HG03066 (cell line): Measurements from ENCODE around the gene HIP1R.
"Not testable (repeated sequence)": the region's sequence is repeated elsewhere in the genome, so short reads cannot be mapped to it uniquely, and the experiment has no call there.

ENCODE experiments used
- ATAC-seq: cut with Tn5 transposase; IDR thresholded peaks from one replicate; pipeline ENCODE4 v1.9.1; 2021; ENCODE audit warnings: low read depth; ENCODE audit not compliant: unreplicated experiment

The HIP1R gene

GRCh38 chr12:122834921-122835749 lies at the start of gene HIP1R:
TSS of gene HIP1R (plus strand) at chr12:122835457. CDS start at chr12:122835551, 94 bp downstream.
- ATAC-seq, result no peak

GRCh38 chr12:122785503-122785902 lies 49.8 kb upstream of the HIP1R start:
- no peak for ATAC-seq

GRCh38 chr12:122788387-122788786 lies 46.9 kb upstream of the HIP1R start:
- ATAC-seq, result no peak

GRCh38 chr12:122789637-122790036 lies 45.6 kb upstream of the HIP1R start:
- no peak for ATAC-seq

- no peak for ATAC-seq
Observed at GRCh38 chr12:122790393-122791075, 44.7 kb upstream of the HIP1R start.

- ATAC-seq, result no peak
Observed at GRCh38 chr12:122793685-122794106, 41.6 kb upstream of the HIP1R start.

GRCh38 chr12:122795807-122796206 lies 39.5 kb upstream of the HIP1R start:
- ATAC-seq, result no peak

- no peak for ATAC-seq
Observed at GRCh38 chr12:122799641-122800243, 35.5 kb upstream of the HIP1R start.

- ATAC-seq, result no peak
Observed at GRCh38 chr12:122803937-122804336, 31.3 kb upstream of the HIP1R start.

- not testable (repeated sequence) for ATAC-seq
Observed at GRCh38 chr12:122804957-122805356, 30.3 kb upstream of the HIP1R start.

- ATAC-seq, result no peak
Observed at GRCh38 chr12:122807651-122808050, 27.6 kb upstream of the HIP1R start.

GRCh38 chr12:122811777-122812176 lies 23.5 kb upstream of the HIP1R start:
- ATAC-seq, result no peak

- peak; percentile 64 for ATAC-seq
Observed at GRCh38 chr12:122813310-122813713, 21.9 kb upstream of the HIP1R start.

GRCh38 chr12:122819209-122819785 lies 16.0 kb upstream of the HIP1R start:
- ATAC-seq, result no peak

- no peak for ATAC-seq
Observed at GRCh38 chr12:122820138-122820537, 15.1 kb upstream of the HIP1R start.

GRCh38 chr12:122820838-122821271 lies 14.4 kb upstream of the HIP1R start:
- ATAC-seq, result peak; percentile 58

GRCh38 chr12:122823429-122823828 lies 11.8 kb upstream of the HIP1R start:
- no peak for ATAC-seq

GRCh38 chr12:122825773-122826724 lies 9.2 kb upstream of the HIP1R start:
- ATAC-seq, result no peak

GRCh38 chr12:122827258-122827657 lies 8.0 kb upstream of the HIP1R start:
- ATAC-seq, result no peak
